Tibial artery (tissue), 4 donors: Measurements from ENCODE around the gene IRGC.

Experiments
- DNase-seq, 2 donors: peaks; one replicate each; pipeline ENCODE4 v3.0.0-alpha.2; 2019
- H3K27ac ChIP-seq, 2 donors: fragments of 200-600 bp; sonication (generic) in 1 of 2; 1 replicate in 1 of 2; 2 replicates in 1 of 2; pipeline ENCODE4 v1.5.1; 2018 to 2019; ENCODE audit warnings: mild to moderate bottlenecking in 1 of 2
- H3K27me3 ChIP-seq, 2 donors: fragments of 200-600 bp; sonication (generic) in 1 of 2; one replicate each; pipeline versions ENCODE4 v1.5.1 to v1.6.0; 2016 to 2019
- H3K36me3 ChIP-seq, 3 donors: fragments of 200-600 bp; sonication (generic) in 2 of 3; one replicate each; pipeline ENCODE4 v1.5.1; 2016 to 2019; ENCODE audit warnings: mild to moderate bottlenecking in 2 of 3
- H3K4me1 ChIP-seq, 4 donors: fragments of 200-600 bp; sonication (generic) in 2 of 4; 1 replicate in 3 of 4; 2 replicates in 1 of 4; pipeline ENCODE4 v1.5.1; 2016 to 2019
- H3K4me3 ChIP-seq, 2 donors: fragments of 200-600 bp; sonication (generic) in 1 of 2; 1 replicate in 1 of 2; 2 replicates in 1 of 2; pipeline ENCODE4 v1.5.1; 2018 to 2019; ENCODE audit warnings: mild to moderate bottlenecking in 2 of 2
- H3K9me3 ChIP-seq, 3 donors: fragments of 200-600 bp; sonication (generic) in 1 of 3; one replicate each; pipeline ENCODE4 v1.5.1; 2016 to 2019
- intact Hi-C: fragments of 100-400 bp; cut with DNase I; formaldehyde crosslinking; loops from one replicate; pipeline ENCODE4 v1.15.0; 2023; ENCODE audit warnings: low total_unique reads
- TF ChIP-seq, protein P1 (sequence below), 2 experiments: fragments of 200-600 bp in 1 of 2; fragments of 450-650 bp in 1 of 2; IDR thresholded peaks; one replicate each; pipeline ENCODE4 v1.5.1; 2017 to 2019; ENCODE audit warnings: antibody characterized with exemption in 2 of 2, mild to moderate bottlenecking in 1 of 2, moderate library complexity in 1 of 2

IRGC gene

GRCh38 chr19:43699506-43700394, 16.1 kb upstream of the IRGC start:
- intact Hi-C loops, result no loop called here
- peaks cover 0 to 8% (median 4%) of the 10 kb centered on the region in 4 donors for H3K4me1 ChIP-seq
- DNase-seq, result no peak
- H3K4me3 ChIP-seq, result peak overlapping the region; percentile 23 to 38
- TF ChIP-seq, protein P1, sequence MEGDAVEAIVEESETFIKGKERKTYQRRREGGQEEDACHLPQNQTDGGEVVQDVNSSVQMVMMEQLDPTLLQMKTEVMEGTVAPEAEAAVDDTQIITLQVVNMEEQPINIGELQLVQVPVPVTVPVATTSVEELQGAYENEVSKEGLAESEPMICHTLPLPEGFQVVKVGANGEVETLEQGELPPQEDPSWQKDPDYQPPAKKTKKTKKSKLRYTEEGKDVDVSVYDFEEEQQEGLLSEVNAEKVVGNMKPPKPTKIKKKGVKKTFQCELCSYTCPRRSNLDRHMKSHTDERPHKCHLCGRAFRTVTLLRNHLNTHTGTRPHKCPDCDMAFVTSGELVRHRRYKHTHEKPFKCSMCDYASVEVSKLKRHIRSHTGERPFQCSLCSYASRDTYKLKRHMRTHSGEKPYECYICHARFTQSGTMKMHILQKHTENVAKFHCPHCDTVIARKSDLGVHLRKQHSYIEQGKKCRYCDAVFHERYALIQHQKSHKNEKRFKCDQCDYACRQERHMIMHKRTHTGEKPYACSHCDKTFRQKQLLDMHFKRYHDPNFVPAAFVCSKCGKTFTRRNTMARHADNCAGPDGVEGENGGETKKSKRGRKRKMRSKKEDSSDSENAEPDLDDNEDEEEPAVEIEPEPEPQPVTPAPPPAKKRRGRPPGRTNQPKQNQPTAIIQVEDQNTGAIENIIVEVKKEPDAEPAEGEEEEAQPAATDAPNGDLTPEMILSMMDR (IDR thresholded peaks at IDR 0.05), result no peak
- no peaks in the 10 kb centered on the region for H3K36me3 ChIP-seq
- peaks cover 0 to 22% of the 10 kb centered on the region in 2 donors for H3K27me3 ChIP-seq
- peak overlapping the region in 1 of 2 donors; percentile 38 for H3K27ac ChIP-seq
- H3K9me3 ChIP-seq, result peaks cover 0 to 8% (median 7%) of the 10 kb centered on the region in 3 donors

- peaks cover 0 to 8% (median 7%) of the 10 kb centered on the region in 3 donors for H3K9me3 ChIP-seq
- DNase-seq, result peak; percentile 58 to 73
- no peaks in the 10 kb centered on the region for H3K36me3 ChIP-seq
- peak overlapping the region in 1 of 2 donors; percentile 38 for H3K27ac ChIP-seq
- TF ChIP-seq, protein P1 (IDR thresholded peaks at IDR 0.05), result no peak
- H3K4me1 ChIP-seq, result peaks cover 0 to 8% (median 4%) of the 10 kb centered on the region in 4 donors
- H3K27me3 ChIP-seq, result peaks cover 0 to 22% of the 10 kb centered on the region in 2 donors
- H3K4me3 ChIP-seq, result peak overlapping the region; percentile 1 to 20
- intact Hi-C loops, result no loop called here
These were observed 15.4 kb upstream of the IRGC start for GRCh38 chr19:43700395-43701000.

GRCh38 chr19:43704002-43704705, 11.7 kb upstream of the IRGC start:
- H3K27ac ChIP-seq, result no peak overlapping the region
- TF ChIP-seq, protein P1 (IDR thresholded peaks at IDR 0.05), result no peak
- H3K36me3 ChIP-seq, result no peaks in the 10 kb centered on the region
- H3K9me3 ChIP-seq, result peaks cover 0 to 8% (median 5%) of the 10 kb centered on the region in 3 donors
- intact Hi-C loops, result no loop called here
- no peak overlapping the region for H3K4me3 ChIP-seq
- no peak for DNase-seq
- peaks cover 0 to 19% of the 10 kb centered on the region in 2 donors for H3K27me3 ChIP-seq
- H3K4me1 ChIP-seq, result peaks cover 0 to 7% (median 3%) of the 10 kb centered on the region in 4 donors

- Histone ChIP-seq H3K9me3 (peaks cover 0 to 8% (median 5%) of the 10 kb centered on the region in 3 donors), H3K4me3 (no peak overlapping the region), H3K27me3 (peaks cover 0 to 21% of the 10 kb centered on the region in 2 donors), H3K27ac (no peak overlapping the region), H3K36me3 (no peaks in the 10 kb centered on the region), H3K4me1 (no peaks in the 10 kb centered on the region)
- TF ChIP-seq, protein P1 (IDR thresholded peaks at IDR 0.05), result no peak
- no peak for DNase-seq
- intact Hi-C loops, result no loop called here
These were observed 10.1 kb upstream of the IRGC start for GRCh38 chr19:43705729-43706128.

DNA sequence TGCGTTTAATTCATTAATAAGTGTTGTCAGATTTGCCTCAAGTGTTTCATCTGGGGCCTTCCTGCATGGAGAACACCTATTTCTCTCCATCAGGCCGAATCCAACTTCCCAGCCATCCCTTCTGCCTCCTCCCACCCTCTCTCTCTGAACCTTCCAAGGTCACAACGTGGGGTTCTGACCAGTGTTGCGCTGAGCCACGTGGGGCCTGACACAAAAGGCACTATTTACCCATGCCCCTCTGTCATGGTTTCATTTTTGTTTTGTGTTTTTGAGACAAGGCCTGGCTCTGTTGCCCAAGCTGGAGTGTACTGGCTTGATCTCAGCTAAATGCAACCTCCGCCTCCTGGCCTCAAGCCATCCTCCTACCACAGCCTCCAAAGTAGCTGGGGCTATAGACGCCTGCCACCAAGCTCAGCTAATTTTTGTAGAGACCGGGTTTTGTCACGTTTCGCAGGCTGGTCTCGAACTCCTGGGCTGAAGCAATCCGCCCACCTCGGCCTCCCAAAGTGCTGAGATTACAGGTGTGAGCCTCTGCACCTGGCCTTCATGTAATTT, 8.6 kb upstream of the IRGC start:
- DNase-seq, result no peak
- intact Hi-C loops, result no loop called here

More for the DNA sequence above, 8.6 kb upstream of the IRGC start:
- Histone ChIP-seq H3K27ac (no peak overlapping the region), H3K36me3 (no peaks in the 10 kb centered on the region), H3K4me3 (no peak overlapping the region), H3K9me3 (peaks cover 0 to 8% (median 5%) of the 10 kb centered on the region in 3 donors), H3K4me1 (no peaks in the 10 kb centered on the region), H3K27me3 (peaks cover 0 to 25% of the 10 kb centered on the region in 2 donors)
- TF ChIP-seq, protein P1 (IDR thresholded peaks at IDR 0.05), result no peak
